BJ (cell line): Measurements from ENCODE around the gene NOS1. TPM values are rescaled to one million over a fixed set of nuclear protein-coding genes. Genes with fewer than 3 reads are reported as not detected.

Source experiments
- CTCF ChIA-PET: fragments of 350-600 bp; formaldehyde crosslinking; extraction: SDS; loops from one replicate; lab custom pipeline; 2021; ENCODE audit warnings: antibody characterized with exemption, inconsistent platforms; lab: Yijun Ruan, JAX
- POLR2A ChIA-PET: fragments of 300-600 bp; sonication (Branson Sonifier 250); formaldehyde crosslinking; extraction: SDS; loops from one replicate; lab custom pipeline; 2021; ENCODE audit warnings: antibody characterized with exemption; lab: Charles Lee
- DNase-seq: peaks from one replicate; pipeline ENCODE4 v3.0.0-alpha.2; 2011; ENCODE audit warnings: low read depth
- H3K27me3 ChIP-seq: 2 replicates; pipeline ENCODE4 v1.6.0; 2011; ENCODE audit warnings: low read length; ENCODE audit not compliant: control insufficient read depth, insufficient read depth
- H3K36me3 ChIP-seq: 2 replicates; pipeline ENCODE4 v1.5.1; 2011; ENCODE audit warnings: low read length; ENCODE audit not compliant: control insufficient read depth, insufficient read depth
- H3K4me3 ChIP-seq: 2 replicates; pipeline ENCODE4 v1.5.1; 2011; ENCODE audit warnings: low read depth, mild to moderate bottlenecking, control low read depth, low read length
- polyA plus RNA-seq: library from polyadenylated mRNA; depleted of rRNA; stranded (reverse); fragments of >200 nt; gene quantifications from 2 replicates; pipeline ENCODE4 v1.2.3, GENCODE V29; 2011
- TF ChIP-seq, protein P1 (sequence below): IDR thresholded peaks from 2 replicates; pipeline ENCODE4 v1.5.1; 2011; ENCODE audit warnings: low read depth, mild to moderate bottlenecking, control low read depth, inconsistent platforms, low read length, moderate library complexity; ENCODE audit not compliant: insufficient read depth

The NOS1 gene
- polyA plus RNA-seq, 1 experiment = not detected

- CTCF ChIA-PET = interaction anchor here (0.7 kb wide), 1 partner anchor 33 kb away, joined by 3 read pairs; no protein-coding TSS in a partner anchor
- TF ChIP-seq, protein P1, sequence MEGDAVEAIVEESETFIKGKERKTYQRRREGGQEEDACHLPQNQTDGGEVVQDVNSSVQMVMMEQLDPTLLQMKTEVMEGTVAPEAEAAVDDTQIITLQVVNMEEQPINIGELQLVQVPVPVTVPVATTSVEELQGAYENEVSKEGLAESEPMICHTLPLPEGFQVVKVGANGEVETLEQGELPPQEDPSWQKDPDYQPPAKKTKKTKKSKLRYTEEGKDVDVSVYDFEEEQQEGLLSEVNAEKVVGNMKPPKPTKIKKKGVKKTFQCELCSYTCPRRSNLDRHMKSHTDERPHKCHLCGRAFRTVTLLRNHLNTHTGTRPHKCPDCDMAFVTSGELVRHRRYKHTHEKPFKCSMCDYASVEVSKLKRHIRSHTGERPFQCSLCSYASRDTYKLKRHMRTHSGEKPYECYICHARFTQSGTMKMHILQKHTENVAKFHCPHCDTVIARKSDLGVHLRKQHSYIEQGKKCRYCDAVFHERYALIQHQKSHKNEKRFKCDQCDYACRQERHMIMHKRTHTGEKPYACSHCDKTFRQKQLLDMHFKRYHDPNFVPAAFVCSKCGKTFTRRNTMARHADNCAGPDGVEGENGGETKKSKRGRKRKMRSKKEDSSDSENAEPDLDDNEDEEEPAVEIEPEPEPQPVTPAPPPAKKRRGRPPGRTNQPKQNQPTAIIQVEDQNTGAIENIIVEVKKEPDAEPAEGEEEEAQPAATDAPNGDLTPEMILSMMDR = no peak
- POLR2A ChIA-PET = no interaction called here
- no peak overlapping the region for H3K4me3 ChIP-seq
- no peaks in the 10 kb centered on the region for H3K36me3 ChIP-seq
- no peaks in the 10 kb centered on the region for H3K27me3 ChIP-seq
- DNase-seq = no peak
Measured at GRCh38 chr12:117334051-117334450, 27.4 kb downstream of the NOS1 start.

DNA sequence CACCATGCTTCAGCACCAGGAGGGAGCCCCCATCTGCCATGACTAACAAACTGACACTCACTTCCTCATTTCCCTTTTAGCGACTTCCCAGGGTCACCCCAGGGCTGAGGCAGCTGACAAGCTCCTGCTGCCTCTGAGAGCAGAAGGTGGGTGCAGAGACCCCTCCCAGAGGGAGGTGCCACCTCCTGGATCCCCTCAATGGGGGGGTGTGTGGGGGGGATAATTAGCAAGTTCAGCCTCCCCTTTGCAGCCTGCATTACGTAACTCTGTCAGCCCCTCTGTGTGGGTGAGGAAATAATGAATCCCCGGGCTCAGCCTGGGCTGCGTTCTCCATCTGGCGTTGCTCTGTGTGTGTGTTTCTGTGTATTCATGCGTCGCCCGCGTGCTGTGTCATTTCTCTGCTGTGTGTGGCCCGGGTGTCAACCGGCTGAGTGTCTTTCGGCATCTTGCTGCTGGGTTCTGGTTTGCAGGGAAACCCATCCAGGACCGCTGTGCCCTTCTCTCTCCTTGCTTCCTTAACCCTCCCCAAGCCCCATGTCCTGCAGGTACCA, 28.0 kb downstream of the NOS1 start:
- Histone ChIP-seq H3K36me3 (no peaks in the 10 kb centered on the region), H3K4me3 (no peak overlapping the region), H3K27me3 (no peaks in the 10 kb centered on the region)
- DNase-seq = no peak
- CTCF ChIA-PET = no interaction called here
- TF ChIP-seq, protein P1 = no peak
- POLR2A ChIA-PET = no interaction called here

- TF ChIP-seq, protein P1 = no peak
- no peak for DNase-seq
- CTCF ChIA-PET = interaction anchor here (0.7 kb wide), 1 partner anchor 27 kb away, joined by 3 read pairs; no protein-coding TSS in a partner anchor
- Histone ChIP-seq H3K4me3 (no peak overlapping the region), H3K27me3 (no peaks in the 10 kb centered on the region), H3K36me3 (no peaks in the 10 kb centered on the region)
- POLR2A ChIA-PET = no interaction called here
Measured at GRCh38 chr12:117331691-117332090, 29.7 kb downstream of the NOS1 start.

GRCh38 chr12:117330441-117331113, 30.8 kb downstream of the NOS1 start:
- Histone ChIP-seq H3K4me3 (no peak overlapping the region), H3K36me3 (no peaks in the 10 kb centered on the region), H3K27me3 (no peaks in the 10 kb centered on the region)
- TF ChIP-seq, protein P1 = no peak
- ChIA-PET POLR2A (no interaction called here), CTCF (no interaction called here)
- no peak for DNase-seq

- no peak for DNase-seq
- H3K4me3 ChIP-seq = no peak overlapping the region
- ChIA-PET CTCF (no interaction called here), POLR2A (no interaction called here)
- no peaks in the 10 kb centered on the region for H3K36me3 ChIP-seq
- TF ChIP-seq, protein P1 = no peak
- no peaks in the 10 kb centered on the region for H3K27me3 ChIP-seq
Measured at GRCh38 chr12:117329756-117330155, 31.7 kb downstream of the NOS1 start.
